Loucy (cell line): ENCODE results near the gene NCAPD3.
A peak's percentile ranks its signal among the peaks of the same experiment; 100 is the strongest.

Experiments
- H2AFZ ChIP-seq: fragments of 200-600 bp; sonication (generic); 2 replicates; pipeline ENCODE4 v1.6.0; 2016; ENCODE audit warnings: antibody characterized with exemption, mild to moderate bottlenecking, low read length, moderate library complexity
- H3F3A ChIP-seq: fragments of 200-600 bp; 2 replicates; pipeline ENCODE4 v1.6.0; 2016; ENCODE audit warnings: antibody characterized with exemption, low read depth, mild to moderate bottlenecking
- H3K27me3 ChIP-seq: fragments of 200-600 bp; sonication (generic); 2 replicates; pipeline ENCODE4 v1.6.1; 2014; ENCODE audit warnings: low read length, mild to moderate bottlenecking; ENCODE audit not compliant: insufficient read depth, poor library complexity, severe bottlenecking
- H3K36me3 ChIP-seq: fragments of 200-600 bp; sonication (generic); 2 replicates; pipeline ENCODE4 v1.6.1; 2016; ENCODE audit warnings: low read length; ENCODE audit not compliant: insufficient read depth
- H3K4me1 ChIP-seq: fragments of 200-600 bp; sonication (generic); 2 replicates; pipeline ENCODE4 v1.5.1; 2014; ENCODE audit warnings: low read length, mild to moderate bottlenecking; ENCODE audit not compliant: insufficient read depth, poor library complexity, severe bottlenecking
- H3K4me2 ChIP-seq: fragments of 200-600 bp; sonication (generic); 2 replicates; pipeline ENCODE4 v1.6.0; 2014; ENCODE audit warnings: antibody characterized with exemption, low read length, low read depth, mild to moderate bottlenecking; ENCODE audit not compliant: poor library complexity, severe bottlenecking
- H3K4me3 ChIP-seq: fragments of 200-600 bp; sonication (generic); 2 replicates; pipeline ENCODE4 v1.5.1; 2014; ENCODE audit warnings: low read length, mild to moderate bottlenecking, mixed read lengths; ENCODE audit not compliant: poor library complexity, severe bottlenecking
- H3K79me2 ChIP-seq: fragments of 200-600 bp; sonication (generic); 2 replicates; pipeline ENCODE4 v1.6.1; 2014; ENCODE audit warnings: low read length; ENCODE audit not compliant: insufficient read depth
- H3K9ac ChIP-seq: fragments of 200-600 bp; sonication (generic); 2 replicates; pipeline ENCODE4 v1.6.0; 2014; ENCODE audit warnings: mild to moderate bottlenecking, low read depth, low read length, moderate library complexity; ENCODE audit not compliant: poor library complexity, severe bottlenecking
- H3K9me2 ChIP-seq: fragments of 200-600 bp; sonication (generic); replicated peaks from 2 replicates; pipeline ENCODE4 v1.6.1; 2016; ENCODE audit warnings: low read depth, low read length, mixed read lengths
- H3K9me3 ChIP-seq: fragments of 200-600 bp; sonication (generic); 2 replicates; pipeline ENCODE4 v1.6.1; 2014; ENCODE audit warnings: mild to moderate bottlenecking, antibody characterized with exemption, low read length, low read depth; ENCODE audit not compliant: insufficient read depth
- H4K20me1 ChIP-seq: fragments of 200-600 bp; sonication (generic); 2 replicates; pipeline ENCODE4 v1.6.0; 2014; ENCODE audit warnings: antibody characterized with exemption, low read length, mild to moderate bottlenecking; ENCODE audit not compliant: insufficient read depth, poor library complexity, severe bottlenecking
- CTCF ChIP-seq: fragments of 200-600 bp; sonication (generic); conservative IDR thresholded peaks from 2 replicates; pipeline ENCODE4 v1.5.1; 2014; ENCODE audit warnings: mild to moderate bottlenecking, antibody characterized with exemption, low read length
- EZH2phosphoT487 ChIP-seq: fragments of 200-600 bp; IDR thresholded peaks from 2 replicates; pipeline ENCODE4 v1.6.1; 2018; ENCODE audit warnings: antibody characterized with exemption, mild to moderate bottlenecking, moderate library complexity, borderline replicate concordance

NCAPD3 gene

GRCh38 chr11:134246100-134246499, 22.3 kb upstream of the NCAPD3 start:
- Histone ChIP-seq H2AFZ (no peak overlapping the region), H3F3A (no peaks in the 10 kb centered on the region), H3K27me3 (no peaks in the 10 kb centered on the region), H3K36me3 (peaks cover 83% of the 10 kb centered on the region; the same call in 1 of the 2 replicates), H3K4me1 (peaks cover 8% of the 10 kb centered on the region), H3K9ac (no peak overlapping the region), H3K79me2 (no peaks in the 10 kb centered on the region), H3K9me3 (no peaks in the 10 kb centered on the region), H3K4me3 (no peak overlapping the region), H4K20me1 (no peaks in the 10 kb centered on the region), H3K4me2 (no peak overlapping the region), H3K9me2 (no peaks in the 10 kb centered on the region)
- TF ChIP-seq EZH2phosphoT487 (no peak), CTCF (no peak)

DNA sequence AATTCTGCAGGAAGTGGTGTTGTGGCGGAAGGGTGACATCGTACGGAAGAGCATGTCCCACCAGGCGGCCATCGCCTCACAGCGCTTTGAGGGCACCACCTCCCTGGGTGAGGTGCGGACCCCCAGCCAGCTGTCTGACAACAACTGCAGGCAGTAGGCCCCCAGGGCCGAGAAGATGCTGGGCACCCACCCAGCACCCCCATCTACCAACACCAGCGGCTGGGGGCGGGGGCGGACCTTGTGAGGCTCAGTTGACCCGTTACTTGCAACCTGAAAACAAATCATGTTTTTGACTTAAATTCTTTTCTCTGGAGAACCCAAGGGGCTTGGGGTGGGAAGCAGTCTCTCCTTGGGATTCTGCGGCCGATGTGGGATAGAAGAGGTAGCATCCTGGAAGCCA, 21.7 kb upstream of the NCAPD3 start:
- H3K9ac ChIP-seq: no peak overlapping the region
- H4K20me1 ChIP-seq: no peaks in the 10 kb centered on the region
- no peaks in the 10 kb centered on the region for H3F3A ChIP-seq
- no peak overlapping the region for H3K4me3 ChIP-seq
- no peak for TF ChIP-seq EZH2phosphoT487
- no peak for TF ChIP-seq CTCF
- H2AFZ ChIP-seq: no peak overlapping the region
- peaks cover 81% of the 10 kb centered on the region; the same call in 1 of the 2 replicates for H3K36me3 ChIP-seq
- H3K9me2 ChIP-seq: no peaks in the 10 kb centered on the region
- H3K9me3 ChIP-seq: no peaks in the 10 kb centered on the region
- H3K4me1 ChIP-seq: peaks cover 8% of the 10 kb centered on the region
- no peaks in the 10 kb centered on the region for H3K27me3 ChIP-seq
- no peaks in the 10 kb centered on the region for H3K79me2 ChIP-seq
- H3K4me2 ChIP-seq: no peak overlapping the region

- TF ChIP-seq CTCF (peak; percentile 77), EZH2phosphoT487 (no peak)
- Histone ChIP-seq H3K27me3 (no peaks in the 10 kb centered on the region), H3F3A (no peaks in the 10 kb centered on the region), H3K4me1 (peaks cover 8% of the 10 kb centered on the region), H4K20me1 (no peaks in the 10 kb centered on the region), H3K79me2 (no peaks in the 10 kb centered on the region), H3K4me2 (no peak overlapping the region), H3K36me3 (peaks cover 83% of the 10 kb centered on the region; the same call in 1 of the 2 replicates), H2AFZ (no peak overlapping the region), H3K9ac (no peak overlapping the region), H3K4me3 (no peak overlapping the region), H3K9me2 (no peaks in the 10 kb centered on the region), H3K9me3 (no peaks in the 10 kb centered on the region)
Measured at GRCh38 chr11:134244593-134244992, 20.8 kb upstream of the NCAPD3 start.
